LNCAP (cell line): ENCODE results near the gene KPNA1.
A peak's percentile ranks its signal among the peaks of the same experiment; 100 is the strongest.

Experiments
- CTCF ChIP-seq: fragments of 450-650 bp; IDR thresholded peaks from 2 replicates; pipeline ENCODE4 v1.5.1; 2017; ENCODE audit warnings: mild to moderate bottlenecking

The KPNA1 gene

DNA sequence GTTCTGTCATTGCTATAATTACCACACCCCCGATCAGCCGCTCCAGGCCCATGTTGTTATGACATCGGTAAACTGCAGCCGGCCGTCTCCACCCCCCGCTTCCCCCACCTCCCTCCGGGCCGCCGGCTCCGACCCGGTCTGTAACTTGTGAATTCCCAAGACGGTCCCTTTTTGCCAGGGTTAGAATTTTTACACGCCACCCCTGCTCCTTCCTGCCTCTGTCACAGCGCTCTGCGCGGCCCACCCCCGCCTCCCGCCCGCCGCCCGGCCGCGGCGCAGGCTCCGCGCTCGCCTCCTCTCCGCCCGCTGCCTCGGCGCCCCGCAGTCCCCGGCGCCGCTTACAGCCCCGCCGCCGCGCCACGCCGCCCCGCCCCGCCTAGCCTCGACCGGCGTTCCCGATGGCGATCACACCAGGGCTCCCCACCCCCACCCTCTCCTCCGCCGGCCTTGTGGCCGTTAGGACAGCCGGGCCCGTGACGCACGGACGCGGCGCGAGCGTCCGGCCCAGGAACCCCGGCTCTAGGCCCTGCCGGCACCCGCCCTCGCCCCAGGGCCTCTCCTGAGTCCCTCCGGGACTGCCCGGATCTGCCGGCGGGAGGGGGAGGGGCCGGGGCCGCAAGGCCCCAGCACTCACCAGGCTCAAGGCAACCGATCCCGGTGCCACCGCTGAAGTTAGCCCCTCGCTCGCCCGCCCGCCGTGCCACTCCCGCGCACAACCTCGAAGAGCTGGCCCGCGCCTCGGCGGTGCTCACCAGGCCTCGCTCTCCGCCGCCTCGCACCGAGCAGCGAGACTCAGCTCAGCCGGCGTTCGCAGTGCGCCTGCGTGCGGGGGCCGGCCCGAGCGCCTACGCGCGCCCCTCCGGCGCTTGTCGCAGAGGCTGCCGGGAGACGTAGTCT is at the start of gene KPNA1:
Gene KPNA1, minus strand, starts transcription at position 817 of the 897 bp plus-strand sequence. CDS start 18,374 bp downstream, outside the sequence.
- TF ChIP-seq CTCF, result no peak

GRCh38 chr3:122564155-122564912 is 49.6 kb upstream of the KPNA1 start, which contains the start of the genes DTX3L and PARP9:
Gene DTX3L, plus strand, starts transcription at chr3:122564338. Its CDS starts 89 bp downstream, at chr3:122564427.
Gene PARP9, minus strand, starts transcription at chr3:122564300. Its CDS starts 4,680 bp downstream, at chr3:122559620.
- TF ChIP-seq CTCF, result no peak

GRCh38 chr3:122563717-122564025 is 48.9 kb upstream of the KPNA1 start:
- TF ChIP-seq CTCF, result no peak

GRCh38 chr3:122562923-122563716 is 48.4 kb upstream of the KPNA1 start:
- TF ChIP-seq CTCF, result no peak

GRCh38 chr3:122560680-122561079 is 45.9 kb upstream of the KPNA1 start:
- TF ChIP-seq CTCF, result peak; percentile 71

- TF ChIP-seq CTCF, result no peak
These were observed 45.2 kb upstream of the KPNA1 start for GRCh38 chr3:122559906-122560305.

GRCh38 chr3:122558605-122559004 is 43.9 kb upstream of the KPNA1 start:
- no peak for TF ChIP-seq CTCF
